WI38 (cell line): ENCODE results near the gene GRIK4.

Source experiments
- H3K4me3 ChIP-seq: 2 replicates; pipeline ENCODE4 v1.5.1; 2011; ENCODE audit warnings: low read depth, mild to moderate bottlenecking, control low read depth, low read length
- TF ChIP-seq, protein P1 (sequence below): IDR thresholded peaks from 2 replicates; pipeline ENCODE4 v1.5.1; 2012; ENCODE audit warnings: low read depth, mild to moderate bottlenecking, control low read depth, low read length

GRIK4 gene

DNA sequence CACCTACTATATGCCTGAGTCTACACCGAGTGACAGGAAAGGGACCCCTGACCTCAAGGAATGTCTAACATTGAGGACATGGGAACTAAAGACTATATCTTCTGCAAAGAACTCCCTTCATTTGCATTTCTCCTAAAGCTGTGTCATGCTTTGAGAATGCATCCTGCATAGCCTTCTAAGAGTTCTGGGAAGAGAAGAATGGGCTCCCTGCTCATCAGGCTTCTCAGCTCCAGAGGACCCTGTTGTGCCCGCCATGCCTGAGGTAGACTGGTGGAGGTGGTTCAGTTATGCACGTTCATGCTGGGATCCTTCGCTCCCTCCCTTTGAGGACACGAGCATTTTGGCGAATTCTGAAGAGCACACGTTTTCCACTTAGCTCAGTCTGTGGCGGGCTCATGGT, 63.3 kb downstream of the GRIK4 start:
- no peak overlapping the region for H3K4me3 ChIP-seq
- TF ChIP-seq, protein P1, sequence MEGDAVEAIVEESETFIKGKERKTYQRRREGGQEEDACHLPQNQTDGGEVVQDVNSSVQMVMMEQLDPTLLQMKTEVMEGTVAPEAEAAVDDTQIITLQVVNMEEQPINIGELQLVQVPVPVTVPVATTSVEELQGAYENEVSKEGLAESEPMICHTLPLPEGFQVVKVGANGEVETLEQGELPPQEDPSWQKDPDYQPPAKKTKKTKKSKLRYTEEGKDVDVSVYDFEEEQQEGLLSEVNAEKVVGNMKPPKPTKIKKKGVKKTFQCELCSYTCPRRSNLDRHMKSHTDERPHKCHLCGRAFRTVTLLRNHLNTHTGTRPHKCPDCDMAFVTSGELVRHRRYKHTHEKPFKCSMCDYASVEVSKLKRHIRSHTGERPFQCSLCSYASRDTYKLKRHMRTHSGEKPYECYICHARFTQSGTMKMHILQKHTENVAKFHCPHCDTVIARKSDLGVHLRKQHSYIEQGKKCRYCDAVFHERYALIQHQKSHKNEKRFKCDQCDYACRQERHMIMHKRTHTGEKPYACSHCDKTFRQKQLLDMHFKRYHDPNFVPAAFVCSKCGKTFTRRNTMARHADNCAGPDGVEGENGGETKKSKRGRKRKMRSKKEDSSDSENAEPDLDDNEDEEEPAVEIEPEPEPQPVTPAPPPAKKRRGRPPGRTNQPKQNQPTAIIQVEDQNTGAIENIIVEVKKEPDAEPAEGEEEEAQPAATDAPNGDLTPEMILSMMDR = no peak

DNA sequence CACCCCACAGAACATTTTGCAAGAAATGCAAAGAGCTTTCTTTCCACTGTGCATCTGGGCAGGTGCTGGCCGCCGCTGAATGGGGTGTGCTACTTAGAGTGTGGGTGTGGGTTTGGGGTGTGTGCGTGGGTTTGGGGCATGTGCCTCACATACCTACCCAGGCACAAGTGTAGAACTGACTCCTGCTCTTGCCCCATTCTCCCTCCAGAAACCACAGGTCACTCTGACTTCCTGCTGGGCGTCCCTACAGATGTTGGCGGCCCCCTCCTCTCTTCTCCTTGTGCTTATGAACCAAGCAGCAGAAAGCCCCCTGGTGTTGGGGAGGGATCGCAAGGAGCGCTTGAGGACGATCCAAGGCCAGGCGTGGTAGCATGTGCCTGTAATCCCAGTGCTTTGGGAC, 63.9 kb downstream of the GRIK4 start:
- TF ChIP-seq, protein P1 = no peak
- no peak overlapping the region for H3K4me3 ChIP-seq

DNA sequence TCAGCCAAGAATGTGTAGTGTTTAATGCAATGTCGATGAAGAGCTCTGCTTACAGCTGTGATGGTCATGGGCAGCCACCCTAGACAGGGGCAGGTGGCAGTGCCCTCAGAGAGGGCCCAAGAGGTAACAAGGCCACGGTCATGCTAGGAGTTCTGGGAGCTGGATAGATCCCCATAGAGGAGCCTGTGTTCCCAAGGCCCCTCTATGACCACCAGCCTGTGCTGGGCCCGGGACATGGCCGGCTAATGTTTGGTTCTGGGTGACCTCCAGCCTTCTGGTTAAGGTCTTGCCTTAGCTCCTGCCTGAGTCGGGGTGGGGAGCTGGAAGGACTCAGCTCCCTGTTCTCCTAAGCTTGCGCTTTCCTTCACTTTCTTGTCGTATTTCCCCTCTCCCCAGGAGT, 65.1 kb downstream of the GRIK4 start:
- TF ChIP-seq, protein P1 = no peak
- no peak overlapping the region for H3K4me3 ChIP-seq

- H3K4me3 ChIP-seq = no peak overlapping the region
Observed at GRCh38 chr11:120577041-120577440, 65.5 kb downstream of the GRIK4 start.

GRCh38 chr11:120577624-120578363, 66.2 kb downstream of the GRIK4 start:
- TF ChIP-seq, protein P1 = no peak
- H3K4me3 ChIP-seq = no peak overlapping the region

More at GRCh38 chr11:120577041-120577440, 65.5 kb downstream of the GRIK4 start:
- TF ChIP-seq, protein P1 = no peak

GRCh38 chr11:120578596-120579154, 67.1 kb downstream of the GRIK4 start:
- TF ChIP-seq, protein P1 = no peak
- H3K4me3 ChIP-seq = no peak overlapping the region

- TF ChIP-seq, protein P1 = no peak
- no peak overlapping the region for H3K4me3 ChIP-seq
Observed at GRCh38 chr11:120579611-120580031, 68.1 kb downstream of the GRIK4 start.
